Measurements from ENCODE around the gene CD38. TPM values are rescaled to one million over a fixed set of nuclear protein-coding genes. Genes with fewer than 3 reads are reported as not detected.

Gene CD38
- total RNA-seq, 1 donor from 2014 or later, result 1.0 TPM

DNA sequence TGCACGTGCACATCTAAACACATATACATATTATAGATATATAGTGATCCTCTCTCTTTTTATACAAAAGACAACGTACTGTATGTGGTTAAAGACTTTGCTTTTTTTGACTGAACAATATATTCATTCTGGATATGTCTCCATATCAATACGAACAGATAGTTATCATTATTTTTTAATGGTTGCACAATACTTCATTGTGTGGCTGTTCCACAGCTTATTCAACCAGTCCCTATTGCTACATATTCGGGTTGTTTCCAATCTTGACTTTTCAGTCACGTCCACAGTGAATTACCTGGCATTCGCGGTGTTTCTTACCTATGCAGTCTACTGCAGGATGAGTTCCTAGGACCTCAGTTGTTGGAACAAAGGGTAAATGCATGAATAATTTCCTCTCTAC is 107.3 kb downstream of the CD38 start:
- Histone ChIP-seq H3K4me1 (ENCODE audit: control insufficient read depth in 3 of 3, insufficient read depth in 3 of 3, low read length in 3 of 3) (peaks cover 0 to 4% (median 2%) of the 10 kb centered on the region in 3 donors), H3K9ac (ENCODE audit: low read depth in 1 of 3, low read length in 3 of 3) (no peak overlapping the region), H3K27ac (ENCODE audit: low read depth, low read length) (no peak overlapping the region), H3K36me3 (ENCODE audit: control insufficient read depth in 3 of 3, insufficient read depth in 3 of 3, low read length in 3 of 3) (no peaks in the 10 kb centered on the region), H3K9me3 (ENCODE audit: control insufficient read depth in 3 of 3, low read length in 3 of 3) (no peaks in the 10 kb centered on the region), H3K27me3 (ENCODE audit: control insufficient read depth in 3 of 3, insufficient read depth in 3 of 3, low read length in 3 of 3) (no peaks in the 10 kb centered on the region), H3K4me3 (ENCODE audit: low read length in 3 of 3) (no peak overlapping the region)

DNA sequence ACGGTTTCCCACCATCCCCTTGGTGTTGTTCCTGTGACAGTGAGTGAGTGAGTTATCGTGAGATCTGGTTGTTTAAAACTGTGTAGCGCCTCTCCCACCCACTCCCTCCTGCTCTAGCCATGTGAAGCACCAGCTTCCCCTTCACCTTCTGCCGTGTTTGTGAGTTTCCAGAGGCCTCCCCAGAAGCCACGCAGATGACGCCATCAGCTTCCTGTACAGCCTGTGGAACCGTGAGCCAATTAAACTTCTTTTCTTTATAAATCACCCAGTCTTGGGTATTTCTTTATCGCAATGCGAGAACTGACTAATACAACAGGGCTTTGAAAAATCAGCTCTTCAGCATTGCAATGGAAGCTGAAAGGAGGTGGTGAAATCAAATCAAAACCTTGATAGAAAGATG is 110.4 kb downstream of the CD38 start:
- Histone ChIP-seq H3K27me3 (ENCODE audit: control insufficient read depth in 3 of 3, insufficient read depth in 3 of 3, low read length in 3 of 3) (no peaks in the 10 kb centered on the region), H3K4me1 (ENCODE audit: control insufficient read depth in 3 of 3, insufficient read depth in 3 of 3, low read length in 3 of 3) (no peaks in the 10 kb centered on the region), H3K4me3 (ENCODE audit: low read length in 3 of 3) (no peak overlapping the region), H3K9me3 (ENCODE audit: control insufficient read depth in 3 of 3, low read length in 3 of 3) (no peaks in the 10 kb centered on the region), H3K9ac (ENCODE audit: low read depth in 1 of 3, low read length in 3 of 3) (no peak overlapping the region), H3K36me3 (ENCODE audit: control insufficient read depth in 3 of 3, insufficient read depth in 3 of 3, low read length in 3 of 3) (no peaks in the 10 kb centered on the region), H3K27ac (ENCODE audit: low read depth, low read length) (no peak overlapping the region)

DNA sequence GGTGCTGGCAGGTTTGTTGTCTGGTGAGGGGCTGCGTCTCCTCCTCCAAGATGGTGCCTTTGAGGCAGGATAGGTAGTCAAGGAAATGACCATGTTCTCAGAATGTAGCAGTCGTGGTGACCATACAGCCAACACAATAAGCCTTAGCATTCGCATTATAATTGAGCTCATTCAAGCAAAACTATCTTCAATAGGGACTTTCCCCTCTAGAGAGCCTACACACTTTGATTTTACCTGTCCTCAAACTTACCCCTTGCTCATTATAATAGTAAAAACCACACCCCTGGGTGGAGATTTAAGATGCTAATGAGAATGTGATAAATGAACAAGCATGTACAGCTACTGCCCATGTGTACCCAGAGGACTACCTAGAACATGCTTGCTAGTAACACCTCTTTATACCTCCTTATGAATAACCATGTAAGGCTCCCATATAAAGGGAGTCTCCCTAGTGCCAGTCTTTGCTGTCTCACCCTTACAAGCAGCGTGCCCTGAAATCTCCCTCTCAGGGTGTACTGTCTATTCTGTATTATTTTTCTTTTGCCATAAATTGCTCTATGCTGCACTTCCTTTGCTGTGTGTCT is 112.2 kb downstream of the CD38 start:
- H3K9ac ChIP-seq (ENCODE audit: low read depth in 1 of 3, low read length in 3 of 3), result no peak overlapping the region
- H3K4me3 ChIP-seq (ENCODE audit: low read length in 3 of 3), result no peak overlapping the region
- no peak overlapping the region for H3K27ac ChIP-seq (ENCODE audit: low read depth, low read length)
- H3K36me3 ChIP-seq (ENCODE audit: control insufficient read depth in 3 of 3, insufficient read depth in 3 of 3, low read length in 3 of 3), result no peaks in the 10 kb centered on the region
- H3K27me3 ChIP-seq (ENCODE audit: control insufficient read depth in 3 of 3, insufficient read depth in 3 of 3, low read length in 3 of 3), result no peaks in the 10 kb centered on the region
- H3K4me1 ChIP-seq (ENCODE audit: control insufficient read depth in 3 of 3, insufficient read depth in 3 of 3, low read length in 3 of 3), result no peaks in the 10 kb centered on the region
- no peaks in the 10 kb centered on the region for H3K9me3 ChIP-seq (ENCODE audit: control insufficient read depth in 3 of 3, low read length in 3 of 3)

DNA sequence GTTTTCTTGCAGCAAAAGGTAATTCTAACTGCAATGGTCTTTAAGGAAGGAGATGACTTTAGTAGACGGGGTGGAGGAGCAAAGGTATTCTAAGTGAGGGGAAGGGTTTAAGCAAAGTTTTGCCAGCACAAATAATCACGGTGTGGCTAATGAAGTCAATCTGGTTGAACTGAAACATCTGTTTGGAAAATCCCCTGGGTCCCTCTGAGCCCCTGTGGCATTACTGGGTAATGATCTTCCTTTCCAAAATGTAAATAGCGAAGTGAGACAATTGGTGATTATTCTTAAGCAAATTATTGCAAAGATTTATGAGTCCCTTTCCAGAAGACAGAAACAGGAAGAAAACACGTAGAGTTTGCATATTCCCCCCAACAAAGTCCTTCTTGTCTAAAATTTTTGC is 113.2 kb downstream of the CD38 start:
- Histone ChIP-seq H3K9me3 (ENCODE audit: control insufficient read depth in 3 of 3, low read length in 3 of 3) (no peaks in the 10 kb centered on the region), H3K4me3 (ENCODE audit: low read length in 3 of 3) (no peak overlapping the region), H3K36me3 (ENCODE audit: control insufficient read depth in 3 of 3, insufficient read depth in 3 of 3, low read length in 3 of 3) (no peaks in the 10 kb centered on the region), H3K27me3 (ENCODE audit: control insufficient read depth in 3 of 3, insufficient read depth in 3 of 3, low read length in 3 of 3) (no peaks in the 10 kb centered on the region), H3K9ac (ENCODE audit: low read depth in 1 of 3, low read length in 3 of 3) (no peak overlapping the region), H3K27ac (ENCODE audit: low read depth, low read length) (no peak overlapping the region), H3K4me1 (ENCODE audit: control insufficient read depth in 3 of 3, insufficient read depth in 3 of 3, low read length in 3 of 3) (no peaks in the 10 kb centered on the region)

DNA sequence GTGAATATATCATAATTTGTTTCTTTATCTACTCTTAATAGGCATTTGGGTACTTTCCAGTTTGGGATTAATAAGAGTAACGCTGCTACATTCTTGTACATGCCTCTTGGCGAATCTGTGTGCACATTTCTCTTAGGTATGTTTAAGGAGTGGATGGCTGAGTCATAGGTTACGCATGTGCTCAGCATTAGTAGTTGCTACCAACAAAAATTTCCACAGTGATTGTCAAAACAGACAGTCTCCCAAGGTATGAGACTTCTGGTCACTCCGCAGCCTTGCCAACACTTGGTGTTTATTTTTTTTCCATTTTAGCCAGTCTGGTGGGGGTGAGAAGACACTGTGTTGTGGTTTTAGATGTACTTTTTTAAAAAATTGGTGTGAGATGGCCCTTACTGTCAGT is 115.8 kb downstream of the CD38 start:
- Histone ChIP-seq H3K36me3 (ENCODE audit: control insufficient read depth in 3 of 3, insufficient read depth in 3 of 3, low read length in 3 of 3) (no peaks in the 10 kb centered on the region), H3K4me1 (ENCODE audit: control insufficient read depth in 3 of 3, insufficient read depth in 3 of 3, low read length in 3 of 3) (no peaks in the 10 kb centered on the region), H3K27ac (ENCODE audit: low read depth, low read length) (no peak overlapping the region), H3K27me3 (ENCODE audit: control insufficient read depth in 3 of 3, insufficient read depth in 3 of 3, low read length in 3 of 3) (no peaks in the 10 kb centered on the region), H3K9me3 (ENCODE audit: control insufficient read depth in 3 of 3, low read length in 3 of 3) (no peaks in the 10 kb centered on the region), H3K4me3 (ENCODE audit: low read length in 3 of 3) (no peak overlapping the region), H3K9ac (ENCODE audit: low read depth in 1 of 3, low read length in 3 of 3) (no peak overlapping the region)

DNA sequence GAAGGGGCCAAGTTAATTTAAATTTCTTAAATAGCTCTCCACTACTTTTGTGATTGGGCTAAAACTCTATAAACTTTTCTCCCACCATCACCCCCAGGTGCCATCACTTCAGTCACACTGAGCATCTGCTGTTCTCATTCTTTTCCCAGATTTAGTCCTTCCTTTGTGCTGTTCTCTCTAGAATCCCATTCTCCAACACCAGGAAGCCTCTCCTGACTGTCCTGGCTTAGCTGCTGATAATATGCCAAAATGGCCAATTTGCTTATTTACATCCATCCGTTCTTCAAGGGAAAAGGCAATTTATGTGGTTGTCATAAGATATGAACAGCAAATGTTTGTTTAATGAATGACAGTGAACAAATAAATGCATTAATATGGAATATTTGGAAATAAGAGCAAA is 116.3 kb downstream of the CD38 start:
- Histone ChIP-seq H3K36me3 (ENCODE audit: control insufficient read depth in 3 of 3, insufficient read depth in 3 of 3, low read length in 3 of 3) (no peaks in the 10 kb centered on the region), H3K27ac (ENCODE audit: low read depth, low read length) (no peak overlapping the region), H3K27me3 (ENCODE audit: control insufficient read depth in 3 of 3, insufficient read depth in 3 of 3, low read length in 3 of 3) (no peaks in the 10 kb centered on the region), H3K9me3 (ENCODE audit: control insufficient read depth in 3 of 3, low read length in 3 of 3) (no peaks in the 10 kb centered on the region), H3K9ac (ENCODE audit: low read depth in 1 of 3, low read length in 3 of 3) (no peak overlapping the region), H3K4me3 (ENCODE audit: low read length in 3 of 3) (no peak overlapping the region), H3K4me1 (ENCODE audit: control insufficient read depth in 3 of 3, insufficient read depth in 3 of 3, low read length in 3 of 3) (no peaks in the 10 kb centered on the region)

DNA sequence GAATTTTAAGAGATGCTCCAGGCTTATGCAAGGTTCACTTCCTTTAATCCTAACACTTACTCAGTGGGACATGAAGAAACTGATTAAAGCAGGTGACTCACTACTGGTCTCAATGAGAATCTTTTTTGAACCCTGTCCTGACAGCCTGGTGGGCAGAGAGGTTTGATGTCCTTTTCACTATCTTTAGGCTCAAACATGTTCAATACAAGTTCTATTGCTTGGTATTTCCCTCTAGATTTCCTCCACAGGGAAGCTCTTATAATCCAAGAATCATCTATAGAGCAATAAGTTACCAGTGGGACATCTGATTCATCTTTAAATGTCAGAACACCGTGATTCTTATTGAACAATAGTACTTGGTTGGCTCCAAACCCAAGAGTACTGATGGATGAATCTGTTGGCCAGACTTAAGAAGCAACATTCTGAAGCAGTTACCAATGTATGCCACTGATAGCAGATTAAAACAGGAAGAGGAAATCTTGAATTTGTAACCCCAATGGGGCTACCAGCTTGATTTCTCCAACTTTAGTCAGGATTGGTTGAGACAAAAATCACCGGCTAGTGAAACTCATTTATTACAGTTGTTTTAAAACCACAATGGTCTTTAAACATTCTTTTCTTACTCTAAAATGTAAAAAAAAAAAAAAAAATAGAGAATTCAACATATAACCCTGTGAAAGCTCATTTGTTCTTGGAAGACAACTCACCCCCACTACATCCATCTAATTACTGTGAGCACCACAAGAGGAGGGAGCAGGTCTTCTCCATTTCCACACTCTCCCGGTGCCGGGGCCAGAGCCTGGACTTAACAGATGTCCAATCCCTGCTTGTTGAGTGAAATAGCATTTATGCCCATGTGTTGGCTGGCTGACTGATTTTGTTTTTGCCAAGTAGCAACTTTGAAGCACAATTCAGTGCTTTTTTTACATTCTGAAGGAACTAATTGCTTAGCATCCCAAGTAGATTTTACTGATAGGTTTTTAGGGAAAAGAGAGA is 117.1 kb downstream of the CD38 start:
- Histone ChIP-seq H3K9me3 (ENCODE audit: control insufficient read depth in 3 of 3, low read length in 3 of 3) (no peaks in the 10 kb centered on the region), H3K36me3 (ENCODE audit: control insufficient read depth in 3 of 3, insufficient read depth in 3 of 3, low read length in 3 of 3) (no peaks in the 10 kb centered on the region), H3K4me1 (ENCODE audit: control insufficient read depth in 3 of 3, insufficient read depth in 3 of 3, low read length in 3 of 3) (no peaks in the 10 kb centered on the region), H3K27me3 (ENCODE audit: control insufficient read depth in 3 of 3, insufficient read depth in 3 of 3, low read length in 3 of 3) (no peaks in the 10 kb centered on the region), H3K9ac (ENCODE audit: low read depth in 1 of 3, low read length in 3 of 3) (no peak overlapping the region), H3K27ac (ENCODE audit: low read depth, low read length) (no peak overlapping the region), H3K4me3 (ENCODE audit: low read length in 3 of 3) (no peak overlapping the region)

DNA sequence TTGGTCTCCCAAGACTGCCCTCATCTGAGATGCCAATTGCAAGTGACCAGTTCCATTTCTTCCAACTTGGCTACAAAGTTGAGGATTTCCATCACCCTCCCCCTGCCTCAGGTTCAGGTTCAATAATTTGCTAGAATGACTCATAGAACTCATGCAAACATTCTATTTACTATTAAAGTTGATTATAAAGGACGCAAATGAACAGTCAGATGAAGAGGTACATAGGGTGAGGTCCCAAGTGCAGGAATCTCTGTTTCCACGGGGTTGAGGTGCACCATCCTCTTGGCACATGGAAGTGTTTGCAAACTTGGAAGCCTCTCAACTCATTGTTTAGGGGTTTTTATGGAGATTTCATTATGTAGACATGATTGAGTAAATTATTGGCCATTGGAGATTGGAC is 119.4 kb downstream of the CD38 start:
- no peaks in the 10 kb centered on the region for H3K27me3 ChIP-seq (ENCODE audit: control insufficient read depth in 3 of 3, insufficient read depth in 3 of 3, low read length in 3 of 3)
- no peaks in the 10 kb centered on the region for H3K36me3 ChIP-seq (ENCODE audit: control insufficient read depth in 3 of 3, insufficient read depth in 3 of 3, low read length in 3 of 3)
- no peak overlapping the region for H3K4me3 ChIP-seq (ENCODE audit: low read length in 3 of 3)
- no peak overlapping the region for H3K27ac ChIP-seq (ENCODE audit: low read depth, low read length)
- H3K4me1 ChIP-seq (ENCODE audit: control insufficient read depth in 3 of 3, insufficient read depth in 3 of 3, low read length in 3 of 3), result no peaks in the 10 kb centered on the region
- H3K9me3 ChIP-seq (ENCODE audit: control insufficient read depth in 3 of 3, low read length in 3 of 3), result no peaks in the 10 kb centered on the region
- no peak overlapping the region for H3K9ac ChIP-seq (ENCODE audit: low read depth in 1 of 3, low read length in 3 of 3)

DNA sequence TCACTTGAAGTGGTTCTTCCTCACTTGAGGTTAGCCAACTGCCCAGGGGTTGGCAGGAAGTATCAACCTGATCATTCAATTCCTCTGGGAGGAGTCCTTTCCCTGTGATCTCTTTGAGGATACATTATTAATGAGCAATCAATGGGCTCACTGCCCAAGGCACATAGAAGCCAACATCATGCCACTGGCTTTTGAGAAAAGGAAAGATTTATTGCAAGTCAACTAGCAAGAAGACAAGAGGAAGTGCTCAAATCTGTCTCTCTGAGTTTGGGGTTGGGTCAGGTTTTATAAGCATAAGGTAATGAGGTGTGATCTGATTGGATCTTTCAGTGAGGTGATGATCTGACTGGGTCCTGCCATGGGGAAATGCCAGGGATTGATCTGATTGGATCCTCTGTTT is 120.8 kb downstream of the CD38 start:
- H3K36me3 ChIP-seq (ENCODE audit: control insufficient read depth in 3 of 3, insufficient read depth in 3 of 3, low read length in 3 of 3), result no peaks in the 10 kb centered on the region
- H3K27me3 ChIP-seq (ENCODE audit: control insufficient read depth in 3 of 3, insufficient read depth in 3 of 3, low read length in 3 of 3), result no peaks in the 10 kb centered on the region
- no peaks in the 10 kb centered on the region for H3K4me1 ChIP-seq (ENCODE audit: control insufficient read depth in 3 of 3, insufficient read depth in 3 of 3, low read length in 3 of 3)
- H3K9me3 ChIP-seq (ENCODE audit: control insufficient read depth in 3 of 3, low read length in 3 of 3), result no peaks in the 10 kb centered on the region
- no peak overlapping the region for H3K9ac ChIP-seq (ENCODE audit: low read depth in 1 of 3, low read length in 3 of 3)
- no peak overlapping the region for H3K4me3 ChIP-seq (ENCODE audit: low read length in 3 of 3)
- H3K27ac ChIP-seq (ENCODE audit: low read depth, low read length), result no peak overlapping the region

DNA sequence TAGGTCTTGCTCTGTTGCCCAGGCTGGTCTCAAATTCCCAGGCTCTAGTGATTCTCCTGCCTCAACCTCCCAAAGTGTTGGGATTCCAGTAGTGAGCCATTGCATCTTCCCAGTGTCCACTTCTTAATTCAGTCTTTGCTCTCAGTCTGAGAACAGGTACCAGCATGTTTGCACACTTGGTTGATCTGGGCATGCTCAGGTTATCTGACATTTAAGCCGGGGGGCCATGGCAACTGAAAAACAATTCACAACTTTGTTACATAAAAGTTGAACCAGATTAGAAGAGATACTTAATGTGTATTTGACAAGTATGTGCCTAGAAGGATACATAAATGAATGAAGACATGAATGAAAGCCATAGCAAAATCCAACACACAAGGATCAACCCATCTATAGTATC is 121.4 kb downstream of the CD38 start:
- no peaks in the 10 kb centered on the region for H3K36me3 ChIP-seq (ENCODE audit: control insufficient read depth in 3 of 3, insufficient read depth in 3 of 3, low read length in 3 of 3)

More for the DNA sequence above, 121.4 kb downstream of the CD38 start:
- Histone ChIP-seq H3K27ac (ENCODE audit: low read depth, low read length) (no peak overlapping the region), H3K27me3 (ENCODE audit: control insufficient read depth in 3 of 3, insufficient read depth in 3 of 3, low read length in 3 of 3) (no peaks in the 10 kb centered on the region), H3K9ac (ENCODE audit: low read depth in 1 of 3, low read length in 3 of 3) (no peak overlapping the region), H3K9me3 (ENCODE audit: control insufficient read depth in 3 of 3, low read length in 3 of 3) (no peaks in the 10 kb centered on the region), H3K4me1 (ENCODE audit: control insufficient read depth in 3 of 3, insufficient read depth in 3 of 3, low read length in 3 of 3) (no peaks in the 10 kb centered on the region), H3K4me3 (ENCODE audit: low read length in 3 of 3) (no peak overlapping the region)

All from skeletal muscle tissue (tissue), 4 donors.